ENCODE data around the gene ACBD3. TPM values are rescaled to one million over a fixed set of nuclear protein-coding genes. Genes with fewer than 3 reads are reported as not detected.

The ACBD3 gene
- total RNA-seq = 10 to 100 TPM; 23.4 to 25.9 TPM

DNA sequence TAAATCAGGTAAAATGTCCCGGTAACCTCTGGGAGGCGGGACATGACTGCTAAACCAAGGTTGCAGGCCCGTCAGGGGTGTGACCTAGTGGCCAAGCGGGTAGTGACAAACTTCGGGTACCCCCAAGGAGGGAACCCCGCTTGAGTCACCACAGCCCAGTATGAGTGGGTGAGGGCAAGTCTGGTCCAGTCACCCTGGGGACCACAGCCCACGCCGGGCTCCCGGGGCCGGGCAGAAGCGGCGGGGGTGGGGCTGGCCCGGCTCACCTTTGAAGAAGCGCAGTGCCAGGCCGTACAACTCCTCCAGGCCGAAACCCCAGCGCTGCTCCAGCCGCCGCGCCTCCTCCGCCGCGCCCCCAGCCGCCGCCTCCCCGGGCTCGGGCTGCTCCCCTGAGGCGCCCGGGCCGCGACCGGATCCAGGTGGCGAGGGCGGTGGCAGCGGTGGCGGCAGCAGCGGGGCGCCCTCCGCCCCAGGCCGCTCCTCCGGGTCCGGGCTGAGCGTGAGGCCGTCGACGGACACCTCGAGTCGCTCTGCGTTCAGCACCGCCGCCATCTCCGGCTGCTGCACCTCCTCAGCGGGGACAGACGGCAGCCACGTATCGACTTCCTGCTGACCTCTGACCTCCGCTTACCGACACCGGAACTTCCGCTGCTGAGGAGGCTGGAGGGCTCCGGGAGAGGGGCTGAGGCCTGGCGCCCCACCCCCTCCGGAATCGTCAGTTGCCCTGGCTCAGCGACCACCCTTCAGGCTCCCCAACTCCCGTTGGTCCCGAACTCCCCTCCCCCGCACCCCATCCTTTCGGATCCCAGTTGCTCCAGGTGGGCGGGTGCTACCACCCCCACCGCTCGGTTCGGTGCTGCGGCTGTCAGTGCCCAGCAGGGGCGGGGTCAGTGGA lies at the start of gene ACBD3:
TSS of gene ACBD3 (minus strand) at position 618 of the 895 bp plus-strand sequence. CDS start at position 552, 66 bp downstream.
- H3K36me3 Mint-ChIP-seq (ENCODE audit: insufficient read depth in 2 of 2) = peaks cover 2 to 4% of the 10 kb centered on the region in 2 donors
- peak; percentile 95 for ATAC-seq (replicated peaks in 1 of 2)
- H3K4me3 Mint-ChIP-seq = peak within 1 kb of the TSS; percentile 94 to 100
- no peaks in the 10 kb centered on the region for H3K9me3 Mint-ChIP-seq
- peaks cover 40% of the 10 kb centered on the region for H3K4me1 Mint-ChIP-seq (ENCODE audit: low read depth)
- H3K27me3 Mint-ChIP-seq (ENCODE audit: low read depth) = no peaks in the 10 kb centered on the region
- peak within 1 kb of the TSS; percentile 99 for H3K27ac Mint-ChIP-seq
- peak; percentile 87 to 90 for DNase-seq

DNA sequence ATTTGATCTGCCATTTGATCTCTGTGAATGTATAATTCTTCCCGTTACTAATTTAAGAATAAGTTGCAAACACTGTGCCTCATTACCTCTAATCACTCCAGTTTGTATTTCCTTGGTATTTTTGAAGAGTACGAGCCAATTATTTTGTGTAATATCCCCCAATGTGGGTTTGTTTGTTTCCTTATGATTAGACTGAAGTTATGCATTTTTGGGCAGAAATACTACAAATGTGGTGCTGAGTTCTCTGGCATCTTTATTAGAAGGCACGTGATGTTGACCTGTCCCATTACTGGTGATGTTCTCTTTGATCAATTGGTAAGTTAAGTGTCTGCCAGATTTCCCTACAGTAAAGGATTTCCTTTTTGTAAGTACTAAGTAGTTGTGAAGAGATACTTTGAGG lies 47.3 kb upstream of the ACBD3 start:
- H3K4me1 Mint-ChIP-seq (ENCODE audit: low read depth) = no peaks in the 10 kb centered on the region
- ATAC-seq (replicated peaks in 1 of 2) = no peak
- no peaks in the 10 kb centered on the region for H3K27me3 Mint-ChIP-seq (ENCODE audit: low read depth)
- H3K27ac Mint-ChIP-seq = no peak overlapping the region
- H3K4me3 Mint-ChIP-seq = no peak overlapping the region
- peaks cover 1 to 11% of the 10 kb centered on the region in 2 donors for H3K36me3 Mint-ChIP-seq (ENCODE audit: insufficient read depth in 2 of 2)
- H3K9me3 Mint-ChIP-seq = no peaks in the 10 kb centered on the region
- no peak for DNase-seq

DNA sequence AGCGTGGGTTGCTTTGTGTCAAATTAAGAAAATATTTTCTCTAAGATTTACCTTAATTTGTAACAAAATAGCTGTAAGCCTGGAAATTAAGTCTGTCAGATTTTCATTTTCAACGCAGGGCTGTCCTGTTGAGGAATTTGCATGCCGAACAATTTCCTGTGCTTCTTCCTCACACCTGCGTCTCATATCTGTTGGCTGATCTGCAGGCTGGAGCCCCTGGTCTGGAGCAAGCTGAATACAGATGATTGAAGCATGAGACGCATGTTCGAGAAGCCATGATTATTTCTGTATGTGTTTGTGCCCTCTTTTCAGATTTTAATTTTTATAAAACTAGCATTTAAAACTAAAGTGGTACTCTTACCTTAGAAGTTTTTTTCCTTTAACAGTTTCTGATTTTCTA lies 46.8 kb upstream of the ACBD3 start:
- peaks cover 1 to 9% of the 10 kb centered on the region in 2 donors for H3K36me3 Mint-ChIP-seq (ENCODE audit: insufficient read depth in 2 of 2)
- no peaks in the 10 kb centered on the region for H3K9me3 Mint-ChIP-seq
- DNase-seq = no peak
- H3K4me3 Mint-ChIP-seq = no peak overlapping the region
- no peaks in the 10 kb centered on the region for H3K4me1 Mint-ChIP-seq (ENCODE audit: low read depth)
- H3K27ac Mint-ChIP-seq = no peak overlapping the region
- no peaks in the 10 kb centered on the region for H3K27me3 Mint-ChIP-seq (ENCODE audit: low read depth)
- ATAC-seq (replicated peaks in 1 of 2) = no peak

DNA sequence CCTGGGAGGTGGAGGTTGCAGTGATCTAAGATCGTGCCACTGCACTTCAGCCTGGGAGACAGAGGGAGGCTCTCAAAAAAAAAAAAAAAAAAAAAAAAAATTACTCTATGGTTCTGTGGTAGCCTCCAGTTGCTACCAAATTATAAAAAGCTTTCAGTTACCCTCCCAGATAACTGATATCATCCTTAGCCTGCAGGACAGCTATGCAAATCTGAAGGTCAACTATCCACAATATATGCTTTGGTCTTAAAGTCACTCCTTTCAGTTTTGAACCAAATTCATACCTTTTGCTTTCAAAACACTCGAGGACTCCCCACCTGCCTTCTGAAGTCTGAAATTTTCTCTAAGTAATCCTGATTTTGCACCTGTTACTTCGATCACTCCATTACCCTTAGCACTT lies 40.1 kb upstream of the ACBD3 start:
- peaks cover 28% of the 10 kb centered on the region for H3K27me3 Mint-ChIP-seq (ENCODE audit: low read depth)
- DNase-seq (no peak), ATAC-seq (replicated peaks in 1 of 2) (no peak)
- no peak overlapping the region for H3K27ac Mint-ChIP-seq
- H3K4me1 Mint-ChIP-seq (ENCODE audit: low read depth) = peaks cover 6% of the 10 kb centered on the region
- H3K9me3 Mint-ChIP-seq = no peaks in the 10 kb centered on the region
- H3K4me3 Mint-ChIP-seq = no peak overlapping the region
- no peaks in the 10 kb centered on the region for H3K36me3 Mint-ChIP-seq (ENCODE audit: insufficient read depth in 2 of 2)

DNA sequence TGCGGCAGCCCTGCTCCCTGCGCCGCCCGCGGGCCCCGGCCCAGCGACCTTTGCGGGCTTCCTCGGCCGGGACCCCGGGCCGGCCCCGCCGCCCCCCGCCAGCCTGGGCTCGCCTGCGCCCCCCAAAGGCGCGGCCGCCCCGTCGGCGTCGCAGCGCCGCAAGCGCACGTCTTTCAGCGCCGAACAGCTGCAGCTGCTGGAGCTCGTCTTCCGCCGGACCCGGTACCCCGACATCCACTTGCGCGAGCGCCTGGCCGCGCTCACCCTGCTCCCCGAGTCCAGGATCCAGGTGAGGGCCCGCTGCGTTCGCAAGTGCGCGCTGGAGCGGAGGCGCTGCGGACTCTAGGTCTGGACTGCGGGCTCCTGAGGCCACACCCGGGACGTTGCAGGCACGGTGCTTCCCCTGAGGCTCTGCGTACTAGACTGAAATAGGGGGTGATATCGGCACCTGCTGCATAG lies 37.3 kb upstream of the ACBD3 start:
- no peaks in the 10 kb centered on the region for H3K9me3 Mint-ChIP-seq
- peaks cover 34% of the 10 kb centered on the region for H3K27me3 Mint-ChIP-seq (ENCODE audit: low read depth)
- ATAC-seq (replicated peaks in 1 of 2) (peak; percentile 67 to 73), DNase-seq (peak; percentile 38 to 40)
- no peaks in the 10 kb centered on the region for H3K36me3 Mint-ChIP-seq (ENCODE audit: insufficient read depth in 2 of 2)
- H3K4me1 Mint-ChIP-seq (ENCODE audit: low read depth) = peaks cover 6% of the 10 kb centered on the region
- H3K4me3 Mint-ChIP-seq = peak overlapping the region; percentile 86 to 91
- H3K27ac Mint-ChIP-seq = no peak overlapping the region

DNA sequence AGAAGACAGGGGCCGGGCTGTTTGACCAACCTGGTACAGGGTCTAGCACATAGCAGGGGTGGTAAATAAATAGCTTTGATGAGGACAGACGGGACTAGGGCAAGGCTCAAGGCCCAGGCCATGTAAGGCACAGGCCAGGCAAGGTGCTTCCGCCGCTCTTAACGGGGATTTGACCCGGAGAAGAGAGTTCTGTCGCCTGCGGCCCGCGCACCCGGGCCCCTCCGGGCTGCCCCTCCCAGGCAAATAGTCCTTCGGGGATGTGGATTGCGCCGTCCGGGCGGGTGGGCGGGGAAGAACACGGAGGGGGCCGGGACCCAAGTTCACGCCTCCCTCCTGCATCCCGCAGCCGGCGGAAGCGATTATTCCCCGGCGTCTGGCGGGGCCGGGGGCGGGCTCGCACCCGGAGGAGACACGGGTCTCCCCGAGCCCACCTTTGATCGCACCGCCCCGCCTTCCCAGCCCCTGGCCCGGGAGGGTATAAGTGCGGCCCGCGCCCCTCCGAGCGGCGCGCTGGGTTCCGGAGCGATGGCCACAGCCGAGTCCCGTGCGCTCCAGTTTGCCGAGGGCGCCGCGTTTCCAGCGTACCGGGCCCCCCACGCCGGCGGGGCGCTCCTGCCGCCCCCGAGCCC lies 36.7 kb upstream of the ACBD3 start, which contains the start of gene MIXL1:
TSS of gene MIXL1 (plus strand) at position 508 of the 629 bp plus-strand sequence. CDS start at position 526, 18 bp downstream.
- Mint-ChIP-seq H3K27ac (peak within 1 kb of the TSS; percentile 54), H3K9me3 (no peaks in the 10 kb centered on the region), H3K4me3 (peak within 1 kb of the TSS; percentile 86 to 91), H3K36me3 (ENCODE audit: insufficient read depth in 2 of 2) (no peaks in the 10 kb centered on the region), H3K4me1 (ENCODE audit: low read depth) (peaks cover 6% of the 10 kb centered on the region), H3K27me3 (ENCODE audit: low read depth) (peaks cover 34% of the 10 kb centered on the region)
- DNase-seq = peak; percentile 3 to 16
- peak; percentile 57 to 64 for ATAC-seq (replicated peaks in 1 of 2)

DNA sequence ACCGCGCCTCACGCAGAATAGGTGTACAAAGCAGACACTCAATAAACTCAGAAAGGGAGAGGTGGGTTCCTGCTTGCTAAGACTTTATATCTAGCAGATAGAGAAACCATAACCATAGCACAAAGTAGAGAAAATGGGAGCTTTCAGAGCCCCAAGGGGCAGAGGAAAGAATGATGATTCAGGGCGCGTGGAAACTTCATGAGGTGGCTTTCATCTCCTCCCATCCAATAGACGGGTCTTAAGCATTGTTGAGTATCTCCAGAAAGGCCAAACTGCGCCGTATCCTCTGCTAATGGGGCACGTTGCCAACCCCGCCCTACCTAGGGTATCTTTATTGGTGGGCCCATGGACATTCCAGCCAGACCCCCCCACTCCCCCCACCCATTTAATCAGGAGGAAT lies 36.1 kb upstream of the ACBD3 start:
- DNase-seq = no peak
- peaks cover 6% of the 10 kb centered on the region for H3K4me1 Mint-ChIP-seq (ENCODE audit: low read depth)
- peak overlapping the region; percentile 46 to 59 for H3K4me3 Mint-ChIP-seq
- H3K36me3 Mint-ChIP-seq (ENCODE audit: insufficient read depth in 2 of 2) = no peaks in the 10 kb centered on the region
- no peak overlapping the region for H3K27ac Mint-ChIP-seq
- peaks cover 34% of the 10 kb centered on the region for H3K27me3 Mint-ChIP-seq (ENCODE audit: low read depth)
- no peak for ATAC-seq (replicated peaks in 1 of 2)
- no peaks in the 10 kb centered on the region for H3K9me3 Mint-ChIP-seq

DNA sequence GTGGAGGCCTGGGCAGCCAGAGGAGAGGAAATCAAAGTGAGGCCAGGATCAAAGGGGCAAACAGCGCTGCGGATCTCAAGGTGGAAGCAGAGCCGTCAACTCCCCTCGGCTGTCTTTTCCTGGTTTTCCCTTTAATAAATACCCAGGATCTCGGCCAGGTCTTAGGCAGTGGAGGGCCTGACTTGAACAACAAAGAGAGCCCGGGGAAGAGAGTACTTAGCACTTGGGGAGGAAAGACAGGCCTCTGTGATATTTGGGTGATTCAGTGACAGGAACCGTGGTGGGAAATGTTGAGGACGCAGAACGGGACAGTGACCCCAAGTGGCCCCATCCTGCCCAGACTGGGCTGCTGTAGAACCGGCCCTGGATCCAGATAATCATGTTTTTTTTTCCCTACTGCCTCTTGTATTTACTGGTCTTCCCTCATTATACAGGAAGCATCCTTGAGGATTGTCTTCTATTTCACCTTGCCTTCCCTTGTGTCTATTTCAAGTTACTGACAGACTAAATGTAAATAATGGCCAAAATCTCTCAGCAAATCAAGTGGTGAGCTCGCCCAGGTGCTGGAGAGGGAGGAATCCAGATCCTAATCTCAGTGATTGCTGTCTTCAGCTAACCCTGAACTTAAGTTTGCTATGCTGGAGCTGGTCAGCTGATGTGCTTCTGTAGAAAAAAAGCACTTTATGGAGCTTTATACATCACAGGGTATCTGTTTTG lies 34.1 kb upstream of the ACBD3 start:
- no peak overlapping the region for H3K27ac Mint-ChIP-seq
- H3K9me3 Mint-ChIP-seq = no peaks in the 10 kb centered on the region
- H3K4me1 Mint-ChIP-seq (ENCODE audit: low read depth) = peaks cover 6% of the 10 kb centered on the region
- peaks cover 27% of the 10 kb centered on the region for H3K27me3 Mint-ChIP-seq (ENCODE audit: low read depth)
- H3K36me3 Mint-ChIP-seq (ENCODE audit: insufficient read depth in 2 of 2) = no peaks in the 10 kb centered on the region
- ATAC-seq (replicated peaks in 1 of 2) = no peak
- no peak for DNase-seq
- H3K4me3 Mint-ChIP-seq = no peak overlapping the region

DNA sequence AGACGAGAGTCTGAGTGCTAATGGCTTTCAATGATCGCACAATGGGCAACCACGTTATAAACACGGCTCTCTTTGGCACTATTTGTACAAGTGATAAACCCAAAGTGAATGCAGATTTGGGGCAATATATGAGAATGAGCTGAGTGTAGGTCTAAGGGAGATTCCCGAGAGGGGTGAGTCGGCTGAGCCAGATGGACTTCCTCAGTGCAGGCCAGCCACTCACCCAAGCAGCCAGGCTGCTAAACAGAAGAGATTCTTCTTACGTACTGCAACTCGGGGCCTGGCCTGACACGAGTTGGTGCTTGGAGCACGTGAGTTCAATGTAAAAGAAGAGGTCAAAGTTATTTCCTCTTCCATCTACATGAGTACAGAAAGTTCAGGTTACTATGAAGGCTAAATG lies 30.7 kb upstream of the ACBD3 start:
- H3K4me3 Mint-ChIP-seq = no peak overlapping the region
- peaks cover 12% of the 10 kb centered on the region for H3K27me3 Mint-ChIP-seq (ENCODE audit: low read depth)
- no peak for ATAC-seq (replicated peaks in 1 of 2)
- H3K27ac Mint-ChIP-seq = no peak overlapping the region
- H3K9me3 Mint-ChIP-seq = no peaks in the 10 kb centered on the region
- H3K36me3 Mint-ChIP-seq (ENCODE audit: insufficient read depth in 2 of 2) = no peaks in the 10 kb centered on the region
- no peaks in the 10 kb centered on the region for H3K4me1 Mint-ChIP-seq (ENCODE audit: low read depth)
- no peak for DNase-seq

DNA sequence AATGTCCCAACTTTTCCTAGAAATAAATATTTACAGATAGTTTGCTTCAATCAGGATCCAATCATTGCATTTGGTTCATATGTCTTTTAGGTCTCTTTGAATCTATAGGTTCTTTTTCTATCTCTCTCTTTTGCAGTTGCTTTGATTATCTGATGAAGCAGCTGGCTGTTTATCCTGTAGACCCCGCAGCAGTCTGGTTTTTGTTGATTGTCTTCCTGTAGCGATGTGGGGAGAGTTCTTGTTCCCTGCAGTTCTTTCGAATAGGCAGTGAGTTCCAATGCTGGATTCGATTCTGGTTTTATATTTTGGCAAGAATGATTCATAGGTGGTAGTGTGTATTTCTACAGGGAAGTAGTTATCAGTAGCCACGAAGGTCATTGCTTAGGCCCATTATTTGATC lies 29.5 kb upstream of the ACBD3 start:
- H3K27ac Mint-ChIP-seq = peak overlapping the region; percentile 3
- H3K27me3 Mint-ChIP-seq (ENCODE audit: low read depth) = peaks cover 6% of the 10 kb centered on the region
- H3K4me1 Mint-ChIP-seq (ENCODE audit: low read depth) = no peaks in the 10 kb centered on the region

DNA sequence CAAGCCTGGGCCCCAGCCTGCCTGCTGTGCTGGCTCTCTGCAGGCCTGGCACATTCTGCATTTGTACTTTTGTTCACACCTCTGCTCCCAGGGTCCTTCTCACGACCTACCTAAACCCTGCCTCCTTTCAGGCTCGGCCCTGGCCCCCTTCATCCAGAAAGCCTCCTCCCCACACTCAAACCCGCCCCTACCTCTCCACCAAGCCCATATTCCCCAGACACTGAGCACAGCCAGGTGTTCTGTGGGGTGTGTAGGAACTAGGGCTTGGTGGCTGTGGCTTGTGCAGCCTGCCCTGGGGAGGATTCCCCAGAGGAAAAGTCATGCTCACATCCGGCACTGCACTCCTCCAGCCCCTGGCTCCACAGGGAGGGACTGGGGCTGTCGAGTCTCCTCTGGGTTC lies 28.7 kb upstream of the ACBD3 start:
- H3K4me1 Mint-ChIP-seq (ENCODE audit: low read depth) = no peaks in the 10 kb centered on the region
- no peak for ATAC-seq (replicated peaks in 1 of 2)
- peaks cover 6% of the 10 kb centered on the region for H3K27me3 Mint-ChIP-seq (ENCODE audit: low read depth)
- no peak for DNase-seq
- H3K36me3 Mint-ChIP-seq (ENCODE audit: insufficient read depth in 2 of 2) = no peaks in the 10 kb centered on the region
- no peaks in the 10 kb centered on the region for H3K9me3 Mint-ChIP-seq
- no peak overlapping the region for H3K4me3 Mint-ChIP-seq
- no peak overlapping the region for H3K27ac Mint-ChIP-seq

More for the DNA sequence above, 29.5 kb upstream of the ACBD3 start:
- no peak for DNase-seq
- H3K9me3 Mint-ChIP-seq = no peaks in the 10 kb centered on the region
- no peak for ATAC-seq (replicated peaks in 1 of 2)
- no peak overlapping the region for H3K4me3 Mint-ChIP-seq
- H3K36me3 Mint-ChIP-seq (ENCODE audit: insufficient read depth in 2 of 2) = no peaks in the 10 kb centered on the region

DNA sequence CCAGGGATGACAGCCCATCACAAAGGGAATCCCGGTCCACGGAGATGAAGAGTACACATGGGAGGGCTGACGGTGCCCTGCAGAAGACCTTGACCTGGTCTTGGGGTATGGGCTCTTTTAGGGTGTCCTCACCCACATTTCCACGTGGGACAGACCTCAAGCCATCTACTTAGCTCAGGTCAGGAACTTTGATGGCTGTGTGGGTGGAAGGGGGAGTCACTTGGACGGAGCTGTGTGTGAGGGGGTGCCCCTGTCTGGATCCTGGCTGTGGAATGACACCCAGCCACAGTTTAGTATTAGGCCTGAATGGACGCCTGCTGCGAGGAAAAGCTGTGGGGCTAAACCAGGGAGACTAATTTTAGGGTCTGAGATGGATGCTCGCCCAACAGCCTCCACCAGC lies 26.0 kb upstream of the ACBD3 start:
- no peak overlapping the region for H3K4me3 Mint-ChIP-seq
- DNase-seq = no peak
- H3K9me3 Mint-ChIP-seq = no peaks in the 10 kb centered on the region
- no peaks in the 10 kb centered on the region for H3K4me1 Mint-ChIP-seq (ENCODE audit: low read depth)
- H3K27ac Mint-ChIP-seq = no peak overlapping the region
- H3K36me3 Mint-ChIP-seq (ENCODE audit: insufficient read depth in 2 of 2) = no peaks in the 10 kb centered on the region
- no peak for ATAC-seq (replicated peaks in 1 of 2)
- no peaks in the 10 kb centered on the region for H3K27me3 Mint-ChIP-seq (ENCODE audit: low read depth)

Measured in activated T-cell treated with anti-CD3 and anti-CD28 coated beads, Interleukin-2, amount 50 U/mL, for 72 hours (primary cell).